ENCODE measurements around the gene ASAH2.
"Not testable (repeated sequence)": the region's sequence is repeated elsewhere in the genome, so short reads cannot be mapped to it uniquely, and the experiment has no call there.

ASAH2 gene

DNA sequence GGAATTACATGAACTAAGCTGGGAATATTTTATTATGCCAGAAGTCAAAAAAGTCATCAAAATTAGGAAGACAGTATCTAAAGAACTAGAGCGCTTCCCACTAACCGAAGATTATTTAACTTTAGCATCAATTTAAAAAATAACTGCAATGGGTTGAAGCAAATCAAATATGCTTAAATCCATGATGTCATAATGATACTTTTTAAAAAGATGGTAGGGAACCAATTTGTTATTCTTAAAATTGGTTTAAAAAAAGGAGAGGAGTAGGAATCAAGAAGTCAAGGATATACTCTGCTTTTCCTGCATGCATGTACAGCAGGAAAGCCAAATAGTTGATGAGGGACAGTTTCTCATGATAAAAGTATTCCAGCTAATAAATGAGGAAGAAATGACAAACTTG, 3.2 kb upstream of the ASAH2 start:
- no peak for DNase-seq (ENCODE audit: low read depth)

GRCh38 chr10:50250096-50250854, 1.0 kb downstream of the ASAH2 start:
- DNase-seq (ENCODE audit: low read depth) = no peak

DNA sequence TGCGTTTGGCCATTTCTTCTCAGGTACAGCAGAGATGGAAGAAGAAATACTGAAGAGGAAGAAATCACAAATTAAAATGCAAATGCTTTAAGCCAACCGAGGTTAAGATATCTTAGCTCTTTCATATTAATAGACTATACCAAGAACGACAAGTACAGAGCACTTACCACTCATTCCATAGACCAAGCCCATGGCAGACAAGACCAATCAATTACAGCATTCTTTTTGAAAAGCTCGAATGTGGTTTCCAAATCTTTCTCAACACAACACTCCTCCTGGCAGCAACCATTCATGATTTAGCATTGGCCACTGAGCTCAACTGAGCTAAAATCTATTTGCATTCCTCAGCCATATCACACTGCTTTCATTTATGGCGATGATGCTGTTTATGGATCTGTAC, 2.7 kb downstream of the ASAH2 start:
- no peak for DNase-seq (ENCODE audit: low read depth)

DNA sequence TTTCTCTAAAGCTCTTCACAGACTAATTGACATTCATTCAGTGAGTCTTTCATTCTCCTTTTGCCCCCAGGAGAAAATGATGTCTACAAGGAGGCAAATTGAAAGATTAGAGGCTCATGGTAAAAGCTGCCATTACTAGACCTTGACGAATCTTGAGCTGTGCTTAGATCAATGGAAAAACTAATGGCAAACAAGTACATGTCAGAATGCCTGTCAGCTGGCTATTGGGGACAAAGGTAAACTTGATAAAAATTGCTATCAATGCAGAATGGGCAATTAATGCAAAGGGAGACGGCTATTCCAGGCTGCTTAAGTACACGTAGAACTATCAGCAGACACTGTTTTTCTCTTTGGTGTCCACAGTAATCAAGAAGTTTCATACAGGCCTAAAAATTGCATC, 3.3 kb downstream of the ASAH2 start:
- DNase-seq (ENCODE audit: low read depth) = no peak

DNA sequence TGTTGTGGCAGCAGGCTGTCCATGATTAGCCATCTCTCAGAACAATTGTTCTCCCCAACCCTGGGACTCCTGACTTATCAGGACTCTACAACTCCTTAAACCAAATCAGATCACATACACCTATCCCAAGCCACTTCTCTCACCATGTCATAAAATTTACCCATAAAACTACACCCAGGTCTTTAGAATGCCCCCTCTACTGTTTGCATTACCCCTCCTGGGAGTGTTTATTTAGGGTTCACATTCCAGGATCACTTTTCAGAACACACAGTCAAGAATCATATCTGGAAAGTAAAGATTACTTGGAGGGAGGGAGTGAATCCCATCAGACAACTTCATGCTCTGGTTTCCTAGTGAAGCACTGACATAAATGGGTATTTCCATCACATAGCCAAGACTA, 7.1 kb downstream of the ASAH2 start:
- DNase-seq (ENCODE audit: low read depth) = no peak

DNA sequence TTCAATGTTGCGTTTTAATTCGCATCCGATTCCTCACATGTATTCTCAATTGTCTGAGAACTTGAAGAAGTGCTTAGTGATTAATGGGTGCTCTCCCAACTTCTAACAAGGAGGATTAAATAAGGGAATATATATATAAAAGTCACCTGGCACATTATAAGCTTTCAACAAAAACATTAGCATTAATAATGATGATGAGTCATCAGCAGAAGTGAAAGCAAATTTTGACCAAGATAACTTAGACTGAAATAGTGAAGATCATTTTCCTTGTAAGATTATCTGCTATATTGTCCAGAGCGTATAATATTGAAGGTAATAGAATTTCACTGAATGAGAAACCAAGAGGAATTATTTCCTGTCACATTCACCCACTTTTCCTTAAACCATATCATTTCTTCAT, 8.5 kb downstream of the ASAH2 start:
- no peak for DNase-seq (ENCODE audit: low read depth)

DNA sequence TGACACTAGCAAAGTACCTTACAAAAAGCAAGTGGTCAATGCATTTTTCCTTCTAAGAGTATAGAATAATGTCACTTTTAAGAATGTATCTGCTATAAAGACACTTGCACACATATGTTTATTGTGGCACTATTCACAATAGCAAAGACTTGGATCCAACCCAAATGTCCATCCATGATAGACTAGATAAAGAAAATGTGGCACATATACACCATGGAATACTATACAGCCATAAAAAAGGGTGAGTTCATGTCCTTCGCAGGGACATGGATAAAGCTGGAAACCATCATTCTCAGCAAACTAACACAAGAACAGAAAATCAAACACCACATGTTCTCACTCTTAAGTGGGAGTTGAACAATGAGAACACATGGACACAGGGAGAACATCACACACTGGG, 9.8 kb downstream of the ASAH2 start:
- not testable (repeated sequence) for DNase-seq (ENCODE audit: low read depth)

DNA sequence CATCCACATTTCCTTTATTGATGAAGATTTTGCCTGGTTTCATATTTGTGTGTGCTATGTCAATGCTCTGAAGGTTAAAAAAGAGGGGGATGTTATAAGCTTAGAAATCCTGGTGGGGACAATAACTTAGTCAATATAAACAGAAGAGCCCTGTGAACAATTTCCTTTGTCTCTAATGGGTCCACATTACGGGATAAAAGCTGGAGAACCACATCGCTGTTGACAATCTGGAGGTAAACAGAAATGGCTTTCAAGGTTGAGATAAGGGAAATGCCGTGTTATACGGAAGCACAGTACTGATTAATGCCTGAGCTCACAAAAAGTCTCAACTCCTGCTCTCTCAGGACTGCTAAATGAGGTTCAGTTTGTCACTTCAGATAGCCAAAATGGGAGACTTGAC, 16.8 kb downstream of the ASAH2 start:
- DNase-seq (ENCODE audit: low read depth) = no peak

- no peak for DNase-seq (ENCODE audit: low read depth)
Observed at GRCh38 chr10:50232261-50232639, 19.1 kb downstream of the ASAH2 start.

GRCh38 chr10:50231515-50232260, 19.6 kb downstream of the ASAH2 start:
- no peak for DNase-seq (ENCODE audit: low read depth)

DNA sequence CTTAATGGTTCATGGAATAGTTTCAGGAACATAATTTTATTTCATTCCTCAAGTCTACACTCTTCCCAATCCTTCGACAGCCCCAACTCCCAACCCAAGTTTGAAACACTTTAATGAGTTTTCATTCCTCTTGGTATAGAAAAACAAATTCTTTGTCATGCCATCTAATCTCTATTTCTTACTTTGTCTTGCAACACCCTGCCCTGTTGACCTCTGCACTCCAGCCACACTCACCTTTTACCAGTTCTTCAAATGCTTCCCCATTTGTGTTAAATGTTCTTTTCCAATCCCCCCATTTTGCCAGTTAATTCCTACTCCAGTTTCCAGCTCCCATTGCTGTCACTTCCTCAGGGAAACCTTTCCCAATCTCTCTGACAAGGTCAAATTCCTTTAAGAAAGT, 21.9 kb downstream of the ASAH2 start:
- DNase-seq (ENCODE audit: low read depth) = no peak

DNA sequence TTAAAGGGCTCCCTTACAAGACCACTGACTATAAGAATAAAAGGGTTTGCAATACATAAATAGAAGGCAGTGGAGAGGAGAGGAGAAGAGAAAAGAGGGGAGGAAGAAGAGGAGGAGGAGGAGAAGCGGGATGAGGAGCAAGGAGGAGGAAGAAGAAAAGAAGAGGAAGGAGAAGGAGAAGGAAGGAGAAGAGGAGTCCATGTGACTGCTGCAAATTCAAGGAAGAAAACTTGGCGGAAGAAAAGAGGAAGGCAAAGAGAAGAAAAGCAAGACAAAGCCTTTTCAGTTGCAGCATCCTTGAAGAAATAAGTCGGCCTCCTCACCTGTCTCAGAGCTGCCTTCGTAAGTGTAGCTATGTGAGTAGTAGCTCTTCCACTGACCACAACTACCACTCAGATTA, 22.6 kb downstream of the ASAH2 start:
- DNase-seq (ENCODE audit: low read depth) = no peak

DNA sequence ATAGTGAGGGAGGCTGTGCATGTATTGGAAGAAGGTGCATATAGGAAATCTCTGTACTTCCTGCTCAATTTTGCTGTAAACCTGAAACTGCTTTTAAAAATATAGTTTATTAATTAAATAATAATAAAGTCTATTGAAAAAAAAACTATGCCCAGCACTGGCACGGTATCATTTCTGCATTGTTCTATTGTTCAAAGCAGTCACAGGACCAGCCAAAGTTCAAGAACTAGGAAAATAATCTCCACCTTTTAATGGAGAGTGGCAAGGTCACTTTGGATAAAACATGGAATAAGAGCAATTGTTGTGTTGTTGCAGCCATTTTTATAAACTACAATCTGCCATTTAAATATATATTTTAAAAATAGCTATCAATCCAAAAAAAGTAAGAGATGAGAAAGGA, 24.7 kb downstream of the ASAH2 start:
- DNase-seq (ENCODE audit: low read depth) = no peak

GRCh38 chr10:50224330-50224952, 26.9 kb downstream of the ASAH2 start:
- DNase-seq (ENCODE audit: low read depth) = peak; percentile 2

DNA sequence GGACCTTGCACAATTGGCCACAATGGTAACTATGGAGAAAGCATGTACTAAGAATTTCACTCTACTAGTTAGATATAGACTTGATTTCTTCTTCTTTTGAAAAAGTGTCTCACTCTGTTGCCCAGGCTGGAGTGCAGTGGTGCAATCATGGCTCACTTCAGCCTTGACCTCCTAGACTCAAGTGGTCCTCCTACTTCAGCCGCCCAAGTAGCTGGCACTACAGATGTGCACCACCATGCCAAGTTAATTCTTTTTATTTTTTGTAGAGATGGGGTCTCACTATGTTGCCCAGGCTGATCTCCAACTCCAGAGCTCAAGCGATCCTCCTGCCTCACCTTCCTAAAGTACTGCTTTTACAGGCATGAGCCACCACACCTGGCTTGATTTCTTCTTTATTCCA, 29.1 kb downstream of the ASAH2 start:
- DNase-seq (ENCODE audit: low read depth) = no peak

- no peak for DNase-seq (ENCODE audit: low read depth)
Observed at GRCh38 chr10:50221470-50221869, 29.8 kb downstream of the ASAH2 start.

- DNase-seq (ENCODE audit: low read depth) = no peak
Observed at GRCh38 chr10:50219646-50220045, 31.7 kb downstream of the ASAH2 start.

- no peak for DNase-seq (ENCODE audit: low read depth)
Observed at GRCh38 chr10:50219200-50219599, 32.1 kb downstream of the ASAH2 start.

DNA sequence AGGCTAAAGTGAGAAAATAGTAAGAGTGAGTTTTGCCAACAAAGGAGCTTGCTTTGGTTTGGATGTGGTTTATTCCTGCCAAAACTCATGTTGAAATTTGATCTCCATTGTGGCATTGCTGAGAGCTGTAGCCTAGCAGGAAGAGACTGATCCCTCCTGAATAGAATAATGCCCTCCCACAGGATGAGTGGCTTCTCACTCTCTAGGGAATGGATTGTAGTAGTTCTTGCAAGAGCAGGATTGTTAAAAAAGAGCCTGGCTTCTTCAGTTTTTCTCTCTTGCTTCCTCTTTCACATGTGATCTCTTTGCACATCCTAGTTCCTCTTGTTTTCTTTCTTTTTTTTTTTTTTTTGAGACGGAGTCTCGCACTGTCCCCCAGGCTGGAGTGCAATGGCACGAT, 34.4 kb downstream of the ASAH2 start:
- no peak for DNase-seq (ENCODE audit: low read depth)

- DNase-seq (ENCODE audit: low read depth) = no peak
Observed at GRCh38 chr10:50216418-50216817, 34.9 kb downstream of the ASAH2 start.

GRCh38 chr10:50211670-50212069, 39.6 kb downstream of the ASAH2 start:
- no peak for DNase-seq (ENCODE audit: low read depth)

DNA sequence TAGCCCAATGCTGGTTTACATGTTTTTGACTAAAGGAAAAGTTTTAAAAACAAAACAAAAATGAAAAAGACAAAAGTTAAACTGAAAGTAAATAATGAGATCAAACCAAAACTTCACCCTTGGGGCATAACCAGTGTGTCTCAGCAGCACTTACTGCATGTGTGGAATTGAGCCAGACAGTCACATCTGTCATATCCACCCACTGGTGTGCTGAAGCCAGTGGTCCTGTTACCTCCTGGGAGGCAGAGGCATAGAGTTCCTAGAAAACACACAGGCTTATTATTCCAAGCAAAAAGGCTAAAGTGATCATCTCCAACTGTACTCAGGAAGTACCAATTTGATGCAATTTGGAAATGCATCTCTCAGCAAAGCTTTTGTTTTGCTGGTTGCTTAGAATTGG, 40.4 kb downstream of the ASAH2 start:
- DNase-seq (ENCODE audit: low read depth) = no peak
